HEK293T (cell line): Measurements from ENCODE around the gene ITPA.

Source experiments
- BHLHE40 ChIP-seq: fragments of 450-650 bp; IDR thresholded peaks from 2 replicates; pipeline ENCODE4 v1.6.1; 2016; ENCODE audit warnings: mild to moderate bottlenecking, moderate library complexity, borderline replicate concordance
- FOXK2 ChIP-seq: fragments of 450-650 bp; IDR thresholded peaks from 2 replicates; pipeline ENCODE4 v1.6.1; 2016; ENCODE audit warnings: mild to moderate bottlenecking
- SP1 ChIP-seq: fragments of 450-650 bp; IDR thresholded peaks from 2 replicates; pipeline ENCODE4 v1.6.1; 2017

GRCh38 chr20:3175270-3175669, 34.0 kb upstream of the ITPA start:
- TF ChIP-seq SP1 (no peak), BHLHE40 (no peak), FOXK2 (no peak)
